ENCODE results near the gene TRPM3.

GRCh38 chr9:70924895-70925547, 196.4 kb downstream of the TRPM3 start:
- peak; percentile 76 for TF ChIP-seq CTCF (IDR thresholded peaks at IDR 0.05)
- no peak for TF ChIP-seq KDM5A (IDR thresholded peaks at IDR 0.05)
- TF ChIP-seq CHD2 (IDR thresholded peaks at IDR 0.05; ENCODE audit: low read length, partially characterized antibody), result no peak
- TF ChIP-seq POLR2A (IDR thresholded peaks at IDR 0.05; ENCODE audit: low read length), result no peak
- peak; percentile 69 to 74 for TF ChIP-seq RAD21 (conservative IDR thresholded peaks at IDR 0.05 in 1 of 2, IDR thresholded peaks at IDR 0.05 in 1 of 2)
- TF ChIP-seq MAX (IDR thresholded peaks at IDR 0.05), result no peak
- TF ChIP-seq NR3C1 (IDR thresholded peaks at IDR 0.05), result no peak

Measured in A549 (cell line).